Stimulated activated CD4-positive, alpha-beta T cell treated with anti-CD3 and anti-CD28 coated beads, Interleukin-2, amount 100 ng/mL, for 48 hours (primary cell): Measurements from ENCODE around the gene AIG1.
"Not testable (repeated sequence)": the region's sequence is repeated elsewhere in the genome, so short reads cannot be mapped to it uniquely, and the experiment has no call there.

Source experiments
- DNase-seq, 2 donors: peaks; one replicate each; pipeline ENCODE4 v3.0.0-alpha.2; 2020

AIG1 gene

DNA sequence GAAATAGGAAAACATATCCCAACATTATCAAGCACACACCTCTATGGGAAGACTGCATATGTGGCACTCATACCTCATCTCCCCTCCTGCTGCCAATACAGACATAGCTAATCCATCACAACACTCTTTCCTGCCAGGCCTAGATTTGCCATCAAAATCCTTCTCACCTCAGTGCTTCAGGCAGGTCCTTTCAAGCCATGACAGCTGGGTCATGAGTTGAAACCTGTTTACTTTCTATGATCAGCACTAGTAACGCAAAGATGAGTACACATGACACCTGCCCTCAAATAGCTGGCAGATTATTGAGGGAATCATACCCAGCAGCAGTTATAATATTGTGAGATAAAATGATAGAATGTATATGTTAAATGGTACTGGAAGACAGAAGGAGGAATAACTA lies 183.1 kb downstream of the AIG1 start:
- DNase-seq, result no peak

DNA sequence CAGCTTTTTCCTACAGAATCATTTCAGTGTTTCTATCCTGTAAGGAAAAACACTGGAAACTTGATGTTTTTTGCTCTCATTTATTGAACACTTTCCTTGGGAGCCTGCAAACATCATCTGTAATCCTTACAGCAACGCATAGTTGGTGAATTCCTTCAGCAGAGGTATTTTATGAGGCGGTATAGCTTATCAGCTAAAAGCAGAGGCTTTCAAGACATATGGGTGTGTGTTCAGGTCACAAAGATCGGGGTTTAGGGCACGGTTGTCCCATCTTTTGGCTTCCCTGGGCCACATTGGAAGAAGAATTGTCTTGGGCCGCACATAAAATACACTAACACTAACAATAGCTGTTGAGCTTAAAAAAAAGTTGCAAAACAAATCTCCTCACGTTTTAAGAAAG lies 185.0 kb downstream of the AIG1 start:
- DNase-seq, result no peak

DNA sequence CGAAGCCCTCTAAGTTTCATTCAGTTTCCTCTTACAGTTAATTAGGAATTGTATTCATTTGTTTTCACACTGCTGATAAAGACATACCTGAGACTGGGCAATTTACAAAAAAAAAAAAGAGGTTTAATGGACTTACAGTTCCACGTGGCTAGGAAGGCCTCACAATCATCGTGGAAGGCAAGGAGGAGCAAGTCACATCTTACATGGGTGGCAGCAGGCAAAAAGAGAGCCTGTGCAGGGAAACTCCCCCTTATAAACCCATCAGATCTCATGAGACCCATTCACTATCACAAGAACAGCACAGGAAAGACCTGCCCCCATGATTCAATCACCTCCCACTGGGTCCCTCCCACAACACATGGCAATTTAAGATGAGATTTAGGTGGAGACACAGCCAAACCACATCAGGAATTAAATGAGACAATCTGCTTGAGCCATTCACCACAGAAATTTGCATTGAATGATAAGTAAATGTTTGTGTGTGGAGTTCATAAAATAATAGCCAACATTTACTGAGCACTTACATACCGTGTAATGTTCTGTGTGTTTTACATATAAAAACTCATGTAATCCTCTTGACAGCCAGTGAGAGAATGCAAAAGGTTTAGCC lies 185.6 kb downstream of the AIG1 start:
- not testable (repeated sequence) for DNase-seq

DNA sequence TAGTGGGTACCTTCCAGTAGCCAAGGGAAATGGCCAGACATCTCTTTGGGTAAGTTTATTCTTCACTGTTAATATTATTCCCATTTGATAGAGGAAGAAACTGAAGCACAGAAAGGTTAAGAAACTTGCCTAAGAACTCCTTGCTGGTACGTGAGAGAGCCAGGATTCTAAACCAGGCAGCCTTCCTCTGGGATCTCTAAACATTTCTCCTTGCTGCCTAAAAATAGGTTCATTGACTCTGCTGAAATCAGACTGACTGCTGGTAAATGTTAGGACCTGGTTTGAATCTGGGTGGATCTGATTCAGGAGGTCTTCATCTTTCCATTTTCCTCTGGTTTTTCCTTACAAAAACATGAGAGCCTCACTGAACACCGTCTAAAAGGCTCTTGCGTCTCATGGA lies 186.9 kb downstream of the AIG1 start:
- no peak for DNase-seq

GRCh38 chr6:143248359-143248758 lies 187.7 kb downstream of the AIG1 start:
- peak in 1 of 2 donors; percentile 5 for DNase-seq

DNA sequence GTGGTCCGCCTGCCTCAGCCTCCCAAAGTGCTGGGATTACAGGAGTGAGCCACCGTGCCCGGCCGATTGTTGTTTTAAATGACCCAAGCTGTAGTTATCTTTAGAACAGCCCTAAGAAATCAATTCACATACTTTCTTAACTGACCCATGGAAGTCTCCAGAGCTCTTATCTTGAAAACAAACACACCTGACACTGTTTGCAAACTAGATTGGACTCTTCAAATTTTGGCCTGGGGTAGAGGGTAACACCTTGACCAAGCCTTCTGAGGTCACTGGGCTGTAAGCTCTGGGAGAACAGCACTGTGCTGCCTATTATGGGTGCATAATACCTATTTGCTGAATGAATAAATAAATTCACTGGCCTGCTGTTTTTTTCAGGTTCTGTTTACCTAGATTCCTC lies 190.6 kb downstream of the AIG1 start:
- no peak for DNase-seq

DNA sequence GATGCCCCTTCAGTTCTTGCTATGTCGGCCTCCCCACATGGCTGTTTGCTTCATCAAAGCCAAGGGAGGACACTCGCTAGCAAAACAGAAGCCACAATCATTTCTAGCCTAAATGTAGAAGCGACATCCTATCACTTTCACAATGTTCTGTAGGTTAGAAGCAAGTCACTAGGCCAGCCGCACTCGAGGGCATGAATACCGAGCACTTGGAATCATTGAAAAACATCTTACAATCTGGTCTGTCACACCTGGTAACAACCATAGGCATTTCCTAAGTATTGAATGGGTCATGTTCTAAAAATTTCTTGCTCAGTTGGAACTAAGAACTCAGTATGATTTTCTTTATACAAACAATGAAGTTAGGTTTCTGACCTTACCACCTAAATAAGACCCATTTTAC lies 192.3 kb downstream of the AIG1 start:
- DNase-seq, result no peak

GRCh38 chr6:143253586-143253985 lies 192.9 kb downstream of the AIG1 start:
- DNase-seq, result no peak

GRCh38 chr6:143258945-143259344 lies 198.3 kb downstream of the AIG1 start:
- no peak for DNase-seq

- DNase-seq, result no peak
These were observed 200.2 kb downstream of the AIG1 start for GRCh38 chr6:143260857-143261256.

DNA sequence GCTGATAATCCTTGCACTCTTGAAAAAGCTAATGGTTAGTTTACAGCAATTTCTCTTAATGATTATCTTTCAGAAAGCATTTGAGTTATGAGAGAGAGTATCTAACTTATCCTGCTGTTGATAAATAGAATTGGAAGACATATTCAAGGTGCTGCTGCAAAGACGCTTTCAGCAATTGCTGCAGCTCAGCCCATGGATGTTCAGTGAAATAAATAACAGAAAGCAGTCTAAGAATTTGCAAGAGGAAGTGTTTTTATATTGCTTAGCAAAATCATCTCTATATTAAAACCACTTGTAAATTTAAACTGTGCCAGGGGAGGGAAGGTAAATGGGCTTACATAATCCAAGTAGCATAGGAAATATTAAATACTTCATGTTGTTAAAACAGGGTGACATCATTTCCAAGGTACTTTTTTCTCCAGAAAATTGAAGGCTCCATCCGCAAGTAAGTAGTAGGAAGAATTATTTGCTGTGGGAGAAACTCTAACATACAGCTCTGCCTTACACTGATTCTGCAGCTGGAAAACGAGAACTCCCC lies 201.3 kb downstream of the AIG1 start:
- no peak for DNase-seq

- DNase-seq, result no peak
These were observed 202.2 kb downstream of the AIG1 start for GRCh38 chr6:143262859-143263258.

DNA sequence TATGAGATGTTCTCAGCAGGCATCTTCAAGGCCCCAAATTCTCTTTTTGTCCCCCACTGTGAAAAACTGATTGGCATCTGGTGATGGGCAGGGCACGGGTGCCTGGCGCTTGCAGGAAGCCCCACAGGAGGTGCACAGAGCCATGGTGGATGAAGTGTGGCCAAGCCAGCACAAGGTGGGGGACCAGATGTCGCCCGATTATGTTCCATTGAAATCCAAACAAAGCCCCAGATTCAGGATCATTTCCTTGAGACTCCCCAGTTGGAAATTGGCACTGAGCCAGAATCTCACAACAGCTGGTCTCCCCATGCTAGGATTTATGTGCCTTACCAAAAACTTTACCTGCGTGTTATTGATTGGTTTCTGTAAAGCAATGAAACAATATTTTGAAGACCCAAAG lies 203.7 kb downstream of the AIG1 start:
- no peak for DNase-seq

- no peak for DNase-seq
These were observed 204.5 kb downstream of the AIG1 start for GRCh38 chr6:143264986-143265764.

- DNase-seq, result no peak
These were observed 207.1 kb downstream of the AIG1 start for GRCh38 chr6:143267760-143268159.

- no peak for DNase-seq
These were observed 207.8 kb downstream of the AIG1 start for GRCh38 chr6:143268439-143268838.

- DNase-seq, result no peak
These were observed 209.3 kb downstream of the AIG1 start for GRCh38 chr6:143270026-143270425.

DNA sequence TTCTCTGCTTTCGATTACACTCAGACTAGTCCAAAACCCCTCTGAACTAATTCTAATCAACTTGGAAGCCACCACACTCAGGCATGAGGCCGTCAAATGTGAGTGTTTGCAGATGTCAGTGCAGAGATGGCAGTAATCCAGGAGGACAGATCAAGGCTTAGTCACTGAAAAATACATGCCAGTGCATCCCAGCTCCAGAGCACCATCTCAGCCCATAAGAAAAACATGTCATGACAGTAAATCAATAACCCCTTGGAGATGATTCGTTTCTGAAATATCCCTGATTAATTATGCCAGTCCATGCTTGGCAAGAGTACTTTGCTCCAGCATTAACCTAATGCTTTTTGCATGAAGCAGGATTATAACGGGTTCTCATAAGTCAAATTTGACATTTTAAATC lies 210.3 kb downstream of the AIG1 start:
- no peak for DNase-seq

GRCh38 chr6:143276436-143276835 lies 215.7 kb downstream of the AIG1 start:
- DNase-seq, result no peak

DNA sequence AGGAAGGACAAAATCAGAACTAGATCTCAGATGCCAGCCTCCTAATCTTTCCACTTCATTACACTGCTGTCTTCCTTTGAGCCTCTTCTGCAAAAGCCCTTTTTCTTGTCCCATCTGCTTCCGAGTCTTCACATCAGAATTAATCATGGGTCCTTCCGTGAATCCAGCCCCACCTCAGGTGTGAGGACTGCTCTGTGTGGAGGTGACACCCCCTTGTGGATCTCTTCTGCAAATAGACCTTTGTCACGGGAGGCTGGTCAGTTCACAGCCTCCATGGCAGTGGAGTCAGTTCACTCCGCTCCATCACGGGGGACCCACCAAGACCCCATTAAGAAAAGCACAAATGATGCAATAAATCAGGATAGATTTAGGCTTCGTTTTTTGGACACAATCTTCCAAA lies 218.7 kb downstream of the AIG1 start:
- DNase-seq, result no peak

GRCh38 chr6:143283887-143284645 lies 223.4 kb downstream of the AIG1 start:
- DNase-seq, result no peak

DNA sequence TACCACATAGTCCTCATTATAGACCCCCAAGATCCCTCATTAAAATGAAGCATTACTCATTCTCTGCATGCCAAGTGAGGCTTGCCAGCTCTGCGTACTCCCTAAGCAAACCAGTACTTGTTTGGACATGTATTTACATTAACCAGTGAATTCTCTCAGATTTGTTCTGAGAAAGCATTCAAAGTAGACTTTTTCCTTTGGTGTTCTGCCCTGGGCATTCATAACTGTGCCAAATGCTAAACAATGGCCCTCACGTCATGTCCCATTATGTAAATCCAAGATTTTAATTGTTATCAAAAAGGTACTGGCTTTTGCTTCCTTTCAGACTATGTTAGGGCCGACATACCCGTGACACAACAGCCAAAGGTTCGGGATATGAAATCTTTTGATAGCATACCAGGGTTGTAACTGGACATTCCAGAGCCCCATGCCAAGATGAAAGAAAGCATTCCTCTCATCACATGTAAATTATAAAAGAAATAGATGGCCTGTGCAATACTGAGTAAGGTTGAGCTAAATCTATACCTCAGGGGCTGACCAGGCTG lies 225.6 kb downstream of the AIG1 start:
- no peak for DNase-seq

DNA sequence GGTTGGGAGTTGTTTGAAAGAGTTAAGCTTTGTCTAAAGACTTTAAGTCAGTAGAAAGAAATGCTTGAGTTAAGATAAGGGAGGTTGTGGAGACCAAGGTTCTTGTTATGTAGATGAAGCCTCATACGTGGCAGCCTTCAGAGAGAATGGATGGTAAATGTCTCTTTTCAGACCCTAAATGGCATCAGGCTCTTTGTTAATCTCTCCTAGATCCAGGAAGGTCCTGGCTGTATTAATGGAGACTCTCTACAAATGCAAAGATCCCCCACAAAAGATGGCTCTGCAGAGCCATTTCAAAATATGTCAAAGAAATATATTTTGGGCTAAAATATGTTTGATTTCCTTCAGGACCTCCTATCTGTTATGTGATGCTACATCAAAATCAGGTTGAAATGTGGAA lies 228.2 kb downstream of the AIG1 start:
- no peak for DNase-seq

- no peak for DNase-seq
These were observed 229.5 kb downstream of the AIG1 start for GRCh38 chr6:143290206-143290605.
